Thyroid gland (tissue), 4 donors: ENCODE results near the gene UROC1.

ENCODE experiments used
- POLR2A ChIP-seq, 2 donors: fragments of 450-650 bp; IDR thresholded peaks; one replicate each; pipeline ENCODE4 v1.6.1; 2017; ENCODE audit warnings: antibody characterized with exemption in 2 of 2, mild to moderate bottlenecking in 2 of 2, moderate library complexity in 1 of 2
- TF ChIP-seq, protein P1 (sequence below), 6 experiments: fragments of 200-600 bp in 3 of 6; fragments of 450-650 bp in 3 of 6; sonication (generic) in 3 of 6; IDR thresholded peaks; one replicate each; pipeline ENCODE4 v1.5.1; 2016 to 2019; ENCODE audit warnings: antibody characterized with exemption in 6 of 6, mild to moderate bottlenecking in 2 of 6, inconsistent platforms in 1 of 6, moderate library complexity in 1 of 6

- TF ChIP-seq, protein P1, sequence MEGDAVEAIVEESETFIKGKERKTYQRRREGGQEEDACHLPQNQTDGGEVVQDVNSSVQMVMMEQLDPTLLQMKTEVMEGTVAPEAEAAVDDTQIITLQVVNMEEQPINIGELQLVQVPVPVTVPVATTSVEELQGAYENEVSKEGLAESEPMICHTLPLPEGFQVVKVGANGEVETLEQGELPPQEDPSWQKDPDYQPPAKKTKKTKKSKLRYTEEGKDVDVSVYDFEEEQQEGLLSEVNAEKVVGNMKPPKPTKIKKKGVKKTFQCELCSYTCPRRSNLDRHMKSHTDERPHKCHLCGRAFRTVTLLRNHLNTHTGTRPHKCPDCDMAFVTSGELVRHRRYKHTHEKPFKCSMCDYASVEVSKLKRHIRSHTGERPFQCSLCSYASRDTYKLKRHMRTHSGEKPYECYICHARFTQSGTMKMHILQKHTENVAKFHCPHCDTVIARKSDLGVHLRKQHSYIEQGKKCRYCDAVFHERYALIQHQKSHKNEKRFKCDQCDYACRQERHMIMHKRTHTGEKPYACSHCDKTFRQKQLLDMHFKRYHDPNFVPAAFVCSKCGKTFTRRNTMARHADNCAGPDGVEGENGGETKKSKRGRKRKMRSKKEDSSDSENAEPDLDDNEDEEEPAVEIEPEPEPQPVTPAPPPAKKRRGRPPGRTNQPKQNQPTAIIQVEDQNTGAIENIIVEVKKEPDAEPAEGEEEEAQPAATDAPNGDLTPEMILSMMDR (IDR thresholded peaks at IDR 0.05) = no peak
- no peak for TF ChIP-seq POLR2A (IDR thresholded peaks at IDR 0.05)
These were observed 28.0 kb upstream of the UROC1 start for GRCh38 chr3:126545544-126545943.
